NCI-H2107 (cell line): ENCODE results near the gene ZNF32.
"Not testable (repeated sequence)": the region's sequence is repeated elsewhere in the genome, so short reads cannot be mapped to it uniquely, and the experiment has no call there.

Experiments
- DNase-seq: peaks from one replicate; lab custom pipeline; 2025; lab: John Stamatoyannopoulos, UW

Gene ZNF32

DNA sequence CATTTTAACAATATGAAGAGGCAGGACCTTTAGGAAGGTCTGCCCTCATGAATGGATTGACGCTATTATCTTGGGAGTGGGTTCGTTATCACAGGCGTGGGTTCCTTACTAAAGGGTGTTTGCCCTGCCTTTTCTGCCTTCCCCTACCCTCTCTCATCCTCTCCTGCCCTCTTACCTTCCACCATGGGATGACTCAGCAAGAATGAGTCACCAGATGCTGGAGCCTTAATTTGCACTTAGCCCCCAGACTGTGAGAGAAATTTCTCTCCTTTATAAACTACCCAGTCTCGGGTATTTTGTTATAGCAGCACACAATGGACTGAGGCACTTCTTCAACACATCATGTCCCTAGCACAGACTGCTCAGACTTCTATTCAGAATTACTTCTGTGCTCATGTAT, 31.4 kb upstream of the ZNF32 start:
- no peak for DNase-seq

DNA sequence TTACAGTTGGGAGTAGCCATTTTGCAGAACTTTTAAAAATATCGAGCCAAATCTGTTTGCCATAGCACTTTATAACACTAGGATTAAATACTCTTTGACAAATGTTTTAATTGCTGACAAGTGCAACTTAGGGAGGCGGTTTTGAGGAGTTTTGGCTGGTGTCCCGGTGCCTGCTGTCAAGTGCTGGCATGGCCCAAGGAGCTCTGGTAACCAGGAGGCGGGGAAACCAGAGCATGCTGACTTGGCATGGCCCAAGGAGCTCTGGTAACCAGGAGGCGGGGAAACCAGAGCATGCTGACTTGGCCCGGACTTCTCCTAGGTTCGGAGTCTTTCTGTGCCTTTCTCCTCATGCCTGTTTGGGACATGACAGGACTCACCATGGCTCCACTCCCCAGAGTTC, 30.8 kb upstream of the ZNF32 start:
- DNase-seq, result no peak

DNA sequence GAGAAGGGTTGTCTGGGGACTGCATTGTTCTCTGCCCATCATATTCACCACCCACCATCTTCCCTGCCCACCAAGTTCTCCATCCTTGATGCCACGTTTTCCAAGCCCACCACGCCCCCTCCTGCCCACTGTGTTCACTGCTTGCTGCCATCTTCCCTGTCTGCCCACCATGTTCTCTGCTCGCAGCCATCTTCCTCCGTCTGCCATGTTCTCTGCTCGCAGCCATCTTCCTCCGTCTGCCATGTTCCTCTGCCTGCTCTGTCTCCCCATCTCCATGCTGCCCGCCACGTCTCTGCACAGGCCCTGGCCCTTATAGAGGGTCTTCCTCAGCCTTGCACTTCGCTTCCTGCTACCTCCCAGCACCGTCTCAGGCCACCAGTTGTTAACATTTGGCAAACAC, 30.0 kb upstream of the ZNF32 start:
- DNase-seq, result no peak

DNA sequence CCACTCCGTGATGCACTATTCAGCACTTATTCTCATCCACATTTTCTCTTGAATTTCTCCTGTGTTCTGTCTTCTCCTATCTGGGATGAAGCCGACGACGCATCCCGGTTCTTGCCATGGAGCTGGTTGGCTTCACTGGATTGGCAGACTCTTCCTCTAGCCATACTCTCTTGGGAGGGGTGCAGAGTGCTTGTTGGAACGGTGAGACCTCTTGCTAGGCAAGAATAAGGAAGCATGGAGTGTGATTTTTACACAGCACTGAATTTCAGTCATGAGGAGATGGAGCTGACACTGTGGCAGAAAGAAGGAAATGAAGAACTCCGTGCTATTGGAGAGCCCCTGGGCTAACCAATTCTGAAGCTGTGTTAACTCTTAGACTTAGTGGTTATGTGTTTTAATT, 28.2 kb upstream of the ZNF32 start:
- DNase-seq, result no peak

DNA sequence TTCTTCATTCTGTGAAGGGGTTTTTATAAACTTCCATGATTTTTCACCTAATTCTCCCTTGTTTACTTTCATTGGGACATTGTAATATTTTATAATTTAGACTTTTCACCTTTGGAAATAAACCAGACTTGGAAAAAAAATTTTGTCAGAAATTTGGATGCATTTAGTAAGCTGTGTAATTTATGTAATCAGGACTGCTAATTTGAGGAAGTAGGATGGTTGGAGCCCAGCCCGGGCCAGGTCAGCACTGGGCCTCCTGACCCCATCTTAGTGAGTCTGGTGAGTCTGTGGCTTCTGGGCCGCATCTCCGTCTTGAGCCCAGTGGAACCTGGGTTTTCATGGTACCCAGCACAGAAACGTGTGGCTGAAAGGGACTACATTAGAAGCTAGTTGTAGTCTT, 27.6 kb upstream of the ZNF32 start:
- no peak for DNase-seq

DNA sequence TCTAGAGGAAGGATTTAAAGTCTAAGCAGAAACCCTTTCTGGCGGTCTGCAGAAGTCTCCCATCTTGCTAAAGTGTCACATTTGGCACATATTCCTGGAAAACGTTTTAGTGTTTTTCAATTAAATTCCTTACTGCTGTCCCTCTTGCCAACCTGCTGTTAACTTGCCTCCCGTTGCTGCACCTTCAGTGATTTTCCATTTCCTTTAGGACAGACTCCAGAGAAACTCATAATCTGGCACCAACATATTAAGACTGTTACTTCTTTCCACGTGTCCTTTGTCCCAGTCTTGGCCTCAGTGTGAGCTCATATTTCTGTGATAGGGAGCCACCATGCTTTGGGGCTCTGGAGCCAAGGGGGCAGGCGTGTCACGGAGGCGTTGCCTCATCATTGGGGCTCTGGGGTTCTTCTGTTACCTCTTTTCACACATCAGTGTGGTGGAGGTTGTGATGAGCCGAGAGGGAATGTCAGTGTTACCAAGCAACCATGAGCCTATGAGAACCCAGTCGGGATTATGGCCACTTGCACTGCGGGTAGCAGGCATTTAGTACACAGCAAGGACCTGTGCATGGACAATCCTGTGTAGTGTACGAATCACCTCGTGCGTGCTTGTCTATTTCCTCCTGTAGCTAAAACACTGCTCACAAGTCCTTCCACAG, 26.0 kb upstream of the ZNF32 start:
- no peak for DNase-seq

DNA sequence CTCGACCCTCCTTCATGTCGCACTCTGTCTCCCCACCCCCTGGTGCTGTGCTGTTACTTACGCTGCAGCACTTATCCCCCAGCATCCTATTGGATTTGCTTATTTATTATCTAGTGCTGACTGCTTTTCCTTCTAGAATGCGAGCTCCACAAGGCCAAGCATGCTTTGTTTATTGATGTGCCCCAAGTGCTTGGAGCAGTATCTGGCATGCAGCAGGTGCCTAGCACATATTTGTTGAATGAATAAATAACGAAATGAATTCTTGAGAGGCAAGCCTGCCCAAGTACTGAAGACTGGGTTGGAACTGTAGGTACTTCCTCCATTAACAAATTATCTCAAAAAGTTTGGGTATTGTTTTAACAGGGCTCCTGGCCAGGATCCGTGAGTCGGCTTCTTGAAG, 24.8 kb upstream of the ZNF32 start:
- DNase-seq, result no peak

DNA sequence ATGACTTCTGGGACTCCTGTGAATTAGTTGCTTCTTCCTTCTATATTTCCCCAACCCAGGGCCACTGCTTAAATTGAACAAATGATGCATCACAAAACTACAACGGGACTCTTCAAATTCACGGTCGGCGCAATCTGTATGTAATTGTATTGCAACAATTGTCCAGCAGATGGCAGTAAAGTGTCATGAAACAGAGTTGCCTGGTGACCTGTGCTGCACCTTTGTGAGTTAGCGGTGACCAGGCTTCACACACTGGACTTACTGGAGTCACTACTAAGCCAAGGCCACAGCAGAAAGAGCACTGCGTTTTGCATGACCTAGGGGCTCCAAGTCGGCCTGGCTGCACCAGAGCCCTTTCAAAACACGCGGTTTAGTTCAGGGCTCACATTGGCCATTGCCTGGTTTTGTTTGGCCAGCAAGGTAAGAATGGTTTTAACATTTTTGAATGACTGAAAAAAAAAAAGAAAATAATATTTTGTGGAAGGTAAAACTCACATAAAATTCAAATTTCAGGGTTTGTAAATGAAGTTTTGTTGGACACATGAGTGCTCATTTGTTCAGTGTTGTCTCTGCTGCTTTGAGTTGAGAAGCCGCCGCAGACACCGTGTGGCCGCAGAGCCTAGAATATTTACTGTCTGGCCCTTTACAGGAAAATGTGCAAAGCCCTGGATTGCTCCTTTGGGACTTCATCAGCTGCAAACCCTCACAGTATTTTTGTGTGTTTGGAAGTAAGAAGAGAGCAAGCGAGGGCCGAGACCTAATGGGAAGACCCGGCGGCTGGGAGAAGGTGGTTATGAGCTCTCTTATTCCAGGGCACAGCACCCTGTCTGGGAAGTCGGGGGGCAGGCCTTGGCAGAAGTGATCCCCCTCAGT, 23.2 kb upstream of the ZNF32 start:
- no peak for DNase-seq

DNA sequence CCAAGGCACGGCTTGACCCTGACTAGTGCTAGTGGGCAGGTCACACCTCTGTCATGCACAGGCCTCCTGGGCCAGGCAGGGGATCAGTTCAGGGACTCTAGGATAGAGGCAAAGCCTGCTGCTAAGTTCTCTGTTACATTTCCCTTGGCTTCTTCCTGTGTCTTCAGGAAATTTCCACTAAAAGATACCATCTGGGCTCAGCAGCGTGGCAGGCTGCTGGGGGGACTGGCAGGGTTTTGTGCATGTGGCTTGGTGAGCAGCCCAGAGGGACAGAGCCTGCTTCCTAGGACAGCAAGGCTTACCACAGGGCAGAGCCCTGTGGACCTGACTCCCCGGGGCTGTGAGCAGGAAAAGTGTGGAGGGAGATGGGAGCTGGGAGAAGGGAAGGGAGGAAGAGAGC, 20.7 kb upstream of the ZNF32 start:
- DNase-seq, result no peak

DNA sequence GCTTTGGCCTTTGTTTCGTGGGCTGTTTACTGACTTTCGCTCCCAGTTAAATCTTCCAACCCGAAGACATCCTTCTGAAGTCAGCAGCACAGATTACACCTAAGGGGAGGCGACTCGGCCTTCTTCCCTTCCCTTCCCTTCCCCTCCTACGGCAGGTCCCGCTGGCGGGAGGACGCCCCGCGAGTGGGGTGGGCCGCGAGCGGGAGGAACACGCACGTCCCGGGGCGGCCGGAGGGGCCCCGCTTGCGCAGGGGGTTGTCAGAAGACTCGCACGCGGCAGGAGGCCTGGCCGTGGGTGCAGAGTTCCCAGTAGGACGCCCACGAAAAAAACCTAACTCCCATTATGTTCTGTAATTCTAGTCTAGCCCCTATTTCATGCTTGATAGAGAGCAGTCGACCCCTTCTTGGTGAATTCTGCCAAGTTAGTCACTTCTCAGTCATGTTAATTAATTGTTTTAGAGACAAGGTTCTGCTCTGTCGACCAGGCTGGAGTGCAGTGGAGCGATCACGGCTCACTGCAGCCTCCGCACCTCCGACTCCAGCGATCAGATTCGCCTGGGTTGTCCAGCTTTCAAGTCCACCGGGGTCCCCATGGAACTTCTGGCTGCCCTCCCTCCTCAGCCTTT, 19.2 kb upstream of the ZNF32 start:
- DNase-seq, result no peak

DNA sequence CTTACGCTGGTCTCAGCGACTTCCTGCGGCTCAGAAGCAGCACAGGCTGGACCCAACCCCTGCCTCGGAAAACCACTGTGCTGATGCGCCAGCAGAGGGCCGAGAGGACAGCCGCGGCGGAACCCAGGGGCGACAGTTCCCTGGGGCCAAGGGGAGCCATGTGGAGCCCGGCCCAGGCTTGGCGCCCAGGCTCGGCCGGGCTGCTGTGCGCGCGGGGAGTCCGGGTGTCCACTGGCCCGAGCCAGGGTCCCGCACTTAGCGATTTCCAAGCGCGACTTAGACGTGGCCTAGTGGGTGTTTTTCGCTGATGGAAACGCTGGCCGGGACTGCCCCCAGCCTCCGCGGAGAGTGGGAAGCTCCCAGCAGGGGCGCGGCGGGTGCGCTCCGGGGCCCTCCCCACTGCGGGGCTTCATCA, 18.6 kb upstream of the ZNF32 start:
- no peak for DNase-seq

DNA sequence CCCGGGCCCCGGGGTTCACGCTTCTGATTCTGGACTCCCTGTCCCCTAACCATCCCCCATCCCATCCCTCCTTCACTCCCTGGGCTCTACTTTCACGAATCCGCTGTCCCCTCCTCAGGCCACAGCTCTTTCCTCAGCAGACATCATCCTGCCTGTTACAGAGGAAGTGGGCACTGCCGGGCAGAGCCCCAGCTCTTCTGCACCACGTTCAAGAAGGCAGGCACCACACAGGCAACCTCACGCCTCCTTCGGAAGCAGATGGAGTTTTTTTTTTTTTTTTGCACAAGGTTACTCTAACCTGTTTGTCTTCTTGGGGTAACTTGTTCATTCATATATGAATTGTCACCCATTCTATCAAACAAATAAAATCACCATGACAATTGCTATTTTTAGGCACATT, 17.9 kb upstream of the ZNF32 start:
- DNase-seq, result no peak

DNA sequence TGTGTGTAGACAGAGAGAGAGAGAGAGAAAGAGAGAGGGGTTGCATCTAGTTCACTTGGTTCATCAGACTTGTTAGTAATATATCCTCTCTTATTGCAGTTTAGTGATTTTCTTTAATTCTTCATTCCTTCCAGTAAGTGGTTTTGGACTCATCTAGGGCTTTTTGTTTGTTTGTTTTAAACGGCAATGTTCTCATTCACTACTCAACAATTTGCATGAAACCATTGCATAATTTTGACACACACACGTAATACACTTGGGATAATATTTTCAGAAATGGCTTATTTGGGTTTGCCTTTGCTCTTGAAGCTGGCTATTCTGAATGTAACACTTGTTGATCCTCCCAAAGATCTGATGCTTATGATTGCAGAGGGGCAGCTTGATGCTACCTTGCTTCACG, 16.4 kb upstream of the ZNF32 start:
- DNase-seq, result no peak

DNA sequence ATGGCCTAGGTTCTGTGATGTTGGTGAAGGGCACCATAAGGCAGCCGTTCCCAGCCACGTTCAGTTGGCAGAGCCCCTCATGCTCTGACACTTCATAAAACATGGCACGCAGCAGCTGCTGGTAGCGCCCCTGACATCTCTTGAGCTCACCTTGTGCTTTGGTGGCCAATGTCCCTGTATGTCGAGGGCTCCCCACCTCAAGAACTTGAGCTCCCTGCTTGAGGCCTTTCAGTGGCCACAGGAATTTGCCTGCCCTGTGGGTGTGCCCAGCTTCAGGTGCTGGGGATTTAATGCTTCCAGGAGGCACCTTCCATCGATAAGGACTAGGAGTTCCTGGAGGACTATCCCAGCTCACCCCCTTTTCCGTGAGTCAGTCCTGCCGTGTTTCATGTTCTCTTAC, 9.5 kb upstream of the ZNF32 start:
- DNase-seq, result no peak

DNA sequence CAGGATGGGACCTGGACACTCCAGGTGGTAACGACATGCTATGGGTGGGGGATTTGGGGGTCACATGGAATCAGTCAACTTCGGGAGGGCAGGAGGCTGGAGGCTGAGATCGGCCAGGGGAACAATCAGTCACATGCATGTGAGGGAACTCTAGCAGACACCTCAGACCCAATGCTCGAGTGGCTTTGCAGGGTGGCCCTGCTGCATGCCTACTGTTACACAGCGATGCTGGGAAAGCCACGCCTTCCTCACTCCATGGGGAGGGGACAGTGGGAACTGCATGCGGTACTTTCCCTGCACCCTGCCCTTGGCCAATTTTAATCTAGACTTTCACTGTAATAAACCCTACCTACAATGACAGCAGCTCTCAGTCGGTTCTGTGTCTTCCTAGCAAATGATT, 6.6 kb upstream of the ZNF32 start:
- no peak for DNase-seq

DNA sequence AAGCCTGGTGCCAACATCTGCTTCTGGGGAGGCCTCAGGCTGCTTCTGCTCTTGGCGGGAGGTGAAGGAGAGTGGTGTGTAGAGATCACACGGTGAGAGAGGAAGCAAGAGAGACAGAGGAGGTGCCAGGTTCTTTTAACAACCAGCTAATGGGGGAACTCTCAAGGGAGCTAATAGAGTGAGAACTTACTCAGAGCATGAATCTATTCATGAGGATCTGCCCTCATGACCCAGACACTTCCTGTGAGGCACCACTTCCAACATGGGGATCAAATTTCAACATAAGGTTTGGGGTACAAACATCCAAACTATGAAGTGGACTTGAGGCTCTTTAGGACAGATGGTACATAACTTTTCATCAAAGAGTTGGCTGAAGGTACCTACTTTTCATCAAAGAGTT, 5.1 kb upstream of the ZNF32 start:
- no peak for DNase-seq

DNA sequence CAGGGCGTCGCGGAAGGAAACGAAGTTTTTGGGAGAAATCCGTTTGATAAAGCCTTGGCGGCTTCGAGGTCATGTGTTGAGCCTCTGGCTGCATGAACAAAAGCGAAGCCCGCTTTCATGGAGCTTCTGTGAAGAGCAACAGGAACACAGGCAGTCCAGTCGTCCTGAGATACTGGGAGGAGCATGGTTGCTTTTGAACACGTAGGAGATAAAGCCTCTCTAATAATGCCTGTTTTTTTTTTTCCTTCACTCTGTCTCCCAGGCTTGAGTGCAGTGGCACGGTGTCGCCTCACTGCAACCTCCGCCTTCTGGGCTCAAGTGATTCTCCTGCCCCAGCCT, 473 bp upstream of the ZNF32 start:
- DNase-seq, result no peak

DNA sequence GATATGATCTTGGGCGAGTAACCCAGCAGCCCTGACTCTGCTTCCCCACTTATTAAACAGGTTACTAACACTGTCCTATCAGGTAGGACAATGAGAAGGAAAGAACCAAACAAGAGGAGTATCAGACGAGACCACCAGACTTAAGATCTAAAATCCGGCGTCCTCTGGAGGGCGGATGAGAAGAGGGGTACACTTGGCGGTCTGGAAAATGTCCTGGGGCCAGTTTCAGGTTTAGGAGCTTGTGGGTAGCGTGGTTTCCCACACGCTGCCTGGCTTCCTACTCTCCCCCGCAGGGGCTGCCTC, 635 bp downstream of the ZNF32 start:
- DNase-seq, result no peak

DNA sequence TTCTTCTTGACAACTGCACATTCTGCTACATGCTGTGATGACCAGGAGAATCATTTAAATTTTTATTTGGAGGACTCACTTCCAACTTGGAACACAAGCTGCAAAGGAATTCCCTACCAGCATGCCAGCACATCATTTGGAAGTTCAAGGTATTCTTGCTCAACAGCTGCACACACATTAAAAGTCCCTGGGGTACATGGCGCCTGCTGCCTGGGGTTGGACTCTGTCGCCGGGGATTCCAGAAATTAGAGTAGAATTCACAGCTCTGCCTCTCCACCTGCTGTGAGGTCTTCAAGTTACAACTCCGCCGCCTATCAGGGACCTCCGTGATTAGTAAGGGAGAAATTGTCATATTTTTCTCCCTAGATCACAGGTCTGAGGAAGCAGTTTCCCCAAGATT, 1.1 kb downstream of the ZNF32 start:
- no peak for DNase-seq

DNA sequence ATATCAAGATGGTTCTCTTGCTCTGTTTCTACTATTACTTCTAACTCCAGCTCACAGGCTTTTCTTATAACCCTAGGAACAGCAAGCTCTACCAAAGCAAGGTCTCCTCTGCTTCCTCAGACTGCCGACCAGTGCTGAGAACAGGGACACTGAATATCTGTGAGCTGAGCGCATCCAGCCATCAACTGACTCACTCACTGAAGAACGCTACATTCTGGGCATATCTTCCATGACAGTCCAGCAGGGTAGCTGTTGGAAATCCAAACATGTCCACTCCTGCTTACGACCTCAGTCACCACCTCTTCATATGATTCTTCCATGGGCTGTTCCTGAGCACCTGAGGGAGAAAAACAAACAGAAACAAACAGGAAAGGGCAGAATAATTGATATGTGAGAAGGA, 2.8 kb downstream of the ZNF32 start:
- DNase-seq, result no peak

DNA sequence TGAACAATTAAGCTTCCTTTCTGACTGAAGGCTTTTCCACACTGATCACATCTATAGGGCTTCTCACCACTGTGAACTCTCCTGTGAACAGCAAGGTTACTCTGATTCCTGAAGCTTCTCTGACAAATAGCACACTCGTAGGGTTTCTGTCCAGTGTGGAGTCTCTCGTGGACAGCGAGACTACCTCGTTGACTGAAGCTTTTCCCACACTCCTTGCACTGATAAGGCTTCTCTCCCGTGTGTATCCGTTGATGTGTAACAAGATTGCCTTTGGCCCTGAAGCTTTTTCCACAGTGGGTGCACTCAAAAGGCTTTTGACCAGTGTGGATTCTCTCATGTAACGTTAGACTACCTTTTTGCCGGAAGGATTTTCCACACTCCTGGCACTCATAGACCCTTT, 4.4 kb downstream of the ZNF32 start:
- DNase-seq, result no peak

DNA sequence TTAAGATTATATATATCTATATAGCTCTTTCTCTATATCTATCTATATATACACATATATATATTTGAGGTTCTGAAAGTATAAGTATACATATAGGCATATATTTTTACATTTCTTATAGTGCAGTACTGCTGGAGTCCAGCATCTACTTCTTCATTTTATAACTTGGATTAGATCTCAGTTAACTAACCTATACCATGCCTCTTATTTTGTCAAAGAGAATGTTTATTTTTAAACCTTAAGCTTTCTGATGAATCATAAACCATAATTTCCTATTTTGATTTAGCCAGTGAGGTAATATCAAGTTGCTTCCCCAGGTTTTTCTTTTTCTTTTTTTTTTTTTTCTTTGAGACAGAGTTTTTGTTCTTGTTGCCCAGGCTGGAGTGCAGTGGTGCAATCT, 8.1 kb downstream of the ZNF32 start:
- DNase-seq, result no peak

DNA sequence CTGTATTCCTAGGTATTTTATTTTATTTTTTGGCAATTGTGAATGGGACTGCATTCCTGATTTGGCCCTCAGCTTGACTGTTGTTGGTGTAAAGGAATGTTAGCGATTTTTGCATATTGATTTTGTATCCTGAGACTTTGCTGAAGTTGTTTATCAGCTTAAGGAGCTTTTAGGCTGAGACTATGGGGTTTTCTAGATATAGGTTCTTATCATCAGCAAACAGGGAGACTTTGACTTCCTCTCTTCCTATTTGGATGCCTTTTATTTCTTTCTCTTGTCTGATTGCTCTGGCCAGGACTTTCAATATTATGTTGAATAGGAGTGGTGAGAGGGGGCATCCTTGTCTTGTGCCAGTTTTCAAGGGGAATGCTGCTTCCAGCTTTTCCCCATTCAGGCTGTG, 12.9 kb downstream of the ZNF32 start:
- not testable (repeated sequence) for DNase-seq

DNA sequence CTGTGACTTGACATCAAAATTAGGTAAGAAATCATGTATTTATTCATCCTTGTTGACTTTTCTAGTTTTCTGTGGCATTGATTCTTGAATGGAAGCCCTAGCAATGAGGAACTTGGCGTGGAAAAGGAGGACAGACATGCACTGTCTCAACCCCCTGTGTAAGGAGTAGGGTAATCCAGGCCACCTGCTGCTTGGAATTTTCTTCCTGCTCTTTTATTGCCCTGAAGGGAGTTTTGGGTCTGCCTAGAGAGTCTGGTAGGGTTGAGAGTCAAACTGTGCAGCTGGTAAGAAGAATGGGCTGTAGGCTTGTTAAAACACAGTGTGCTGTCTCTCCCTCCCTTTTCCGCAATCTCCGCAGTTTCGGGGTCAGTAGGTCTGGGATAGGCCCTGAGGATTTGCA, 19.7 kb downstream of the ZNF32 start:
- no peak for DNase-seq
